PC-3 (cell line): ENCODE results near the gene STEAP4.

ENCODE experiments used
- CTCF ChIP-seq: fragments of 300-600 bp; sonication (generic); conservative IDR thresholded peaks from 2 replicates; pipeline ENCODE4 v1.5.1; 2017; ENCODE audit warnings: antibody characterized with exemption, low read depth, mild to moderate bottlenecking, low read length
- EZH2phosphoT487 ChIP-seq: fragments of 300-600 bp; sonication (generic); IDR thresholded peaks from 2 replicates; pipeline ENCODE4 v1.6.1; 2018; ENCODE audit warnings: mild to moderate bottlenecking, antibody characterized with exemption, low read length, borderline replicate concordance

- TF ChIP-seq CTCF = no peak
- TF ChIP-seq EZH2phosphoT487 = no peak
Observed at GRCh38 chr7:88300401-88300945, 6.2 kb downstream of the STEAP4 start.
